ENCODE data around the gene TRIM66.

DNA sequence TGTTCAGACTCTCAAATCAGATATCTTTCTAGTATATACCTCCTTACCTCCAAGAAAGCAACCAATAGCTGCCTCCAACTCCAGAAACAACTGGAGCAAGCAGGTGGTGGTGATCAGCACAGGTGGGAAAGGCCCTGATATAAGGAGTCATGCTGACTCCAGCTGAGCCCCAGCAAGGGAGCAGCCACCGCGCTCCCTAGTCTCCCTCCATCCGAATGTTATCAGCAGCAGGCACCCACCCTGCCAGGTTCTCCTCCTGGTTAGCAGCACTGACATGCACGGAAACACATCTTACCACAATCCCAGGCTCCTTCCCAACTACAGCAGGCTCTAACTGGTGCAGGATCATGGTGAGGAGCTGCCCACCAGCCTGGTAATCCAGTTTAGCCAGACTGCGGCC is 69.9 kb downstream of the TRIM66 start:
- TF ChIP-seq EZH2 (IDR thresholded peaks at IDR 0.05; ENCODE audit: insufficient read depth, poor library complexity, severe bottlenecking) (no peak), EZH2phosphoT487 (IDR thresholded peaks at IDR 0.05; ENCODE audit: insufficient read depth, low read depth) (no peak)
